Measurements from ENCODE around the gene RFPL3.
"Not testable (repeated sequence)": the region's sequence is repeated elsewhere in the genome, so short reads cannot be mapped to it uniquely, and the experiment has no call there.

RFPL3 gene

DNA sequence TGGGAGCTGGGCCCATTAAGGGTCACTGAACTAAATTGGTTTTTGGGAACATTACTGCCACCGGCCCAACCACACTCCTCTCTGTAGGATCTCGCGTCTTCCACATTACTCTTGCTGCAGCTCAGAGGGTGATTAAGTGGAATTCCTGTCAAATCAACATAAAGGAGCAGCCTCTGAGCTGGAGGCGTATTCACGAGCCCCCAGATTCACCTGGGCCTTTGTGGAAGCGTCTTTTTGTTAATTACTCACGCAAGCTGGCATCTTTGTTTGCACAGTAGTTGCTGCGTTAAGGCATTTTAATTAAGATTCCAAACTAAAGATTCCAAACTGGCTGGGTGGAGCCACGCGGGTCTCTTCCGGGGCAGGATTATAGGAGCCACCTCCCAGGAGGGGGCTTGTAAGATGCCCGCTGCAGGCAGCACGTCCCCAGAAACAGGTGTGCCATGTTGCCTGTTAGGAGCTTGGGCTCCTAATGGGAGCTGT is 21.5 kb upstream of the RFPL3 start:
- no peak for DNase-seq
- CTCF ChIA-PET: no interaction called here
- H3K4me3 Mint-ChIP-seq: no peak overlapping the region
- H3K27me3 Mint-ChIP-seq: peaks cover 48% of the 10 kb centered on the region
- H3K36me3 Mint-ChIP-seq: no peaks in the 10 kb centered on the region
- H3K4me1 Mint-ChIP-seq: no peaks in the 10 kb centered on the region
- H3K27ac Mint-ChIP-seq: no peak overlapping the region
- no peaks in the 10 kb centered on the region for H3K9me3 Mint-ChIP-seq

DNA sequence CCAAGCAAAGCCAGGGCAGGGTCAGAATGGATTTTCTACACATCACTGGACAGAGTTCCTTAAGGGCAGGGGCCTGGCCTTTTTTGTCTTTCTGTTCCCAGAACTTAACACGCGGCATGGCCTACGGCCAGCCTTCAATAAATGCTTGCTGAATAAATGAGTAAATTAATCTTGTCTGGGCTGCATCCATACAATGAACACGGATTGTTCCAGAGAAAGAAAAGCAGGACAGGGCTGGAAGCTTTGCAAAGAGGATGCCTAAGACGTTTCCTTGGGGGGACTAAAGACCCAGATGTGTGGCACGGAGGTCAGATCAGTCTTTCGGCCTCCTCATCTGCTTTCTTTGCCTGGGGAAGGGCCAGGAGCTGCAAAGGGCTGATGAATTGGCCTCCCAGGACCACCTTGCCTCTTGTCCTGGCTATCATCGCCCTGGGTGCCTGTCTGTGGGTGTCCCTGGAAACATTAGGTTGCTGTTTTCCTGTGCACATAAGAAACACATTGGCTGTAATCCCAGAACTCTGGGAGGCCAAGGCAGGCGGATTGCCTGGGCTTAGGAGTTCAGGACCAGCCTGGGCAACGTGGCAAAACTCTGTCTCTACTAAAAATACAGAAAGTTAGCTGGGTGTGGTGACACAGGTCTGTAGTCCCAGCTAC is 20.8 kb upstream of the RFPL3 start:
- Mint-ChIP-seq H3K27ac (no peak overlapping the region), H3K27me3 (peaks cover 53% of the 10 kb centered on the region), H3K9me3 (no peaks in the 10 kb centered on the region), H3K4me1 (no peaks in the 10 kb centered on the region), H3K36me3 (no peaks in the 10 kb centered on the region), H3K4me3 (no peak overlapping the region)
- no peak for DNase-seq
- CTCF ChIA-PET: no interaction called here

DNA sequence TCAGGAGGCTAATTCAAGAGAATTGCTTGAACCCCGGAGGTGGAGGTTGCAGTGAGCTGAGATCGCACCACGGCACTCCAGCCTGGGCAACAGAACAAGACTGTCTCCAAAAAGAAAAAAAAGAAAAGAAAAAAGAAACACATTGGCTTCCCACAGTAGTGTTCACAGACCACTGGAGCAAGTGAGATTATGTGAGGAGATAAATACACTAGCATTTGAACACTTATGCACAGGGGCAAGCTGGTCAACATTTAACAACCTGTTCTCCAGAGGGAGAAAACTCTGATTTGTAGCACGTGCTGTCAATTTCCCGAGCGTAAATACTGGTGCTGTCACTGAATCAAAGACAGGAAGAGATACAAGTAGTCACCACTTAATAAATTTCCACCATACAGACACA is 20.2 kb upstream of the RFPL3 start:
- H3K4me3 Mint-ChIP-seq, H3K9me3 Mint-ChIP-seq, DNase-seq, H3K27ac Mint-ChIP-seq, H3K4me1 Mint-ChIP-seq, H3K36me3 Mint-ChIP-seq, CTCF ChIA-PET: not testable (repeated sequence)
- H3K27me3 Mint-ChIP-seq: peaks cover 48% of the 10 kb centered on the region

DNA sequence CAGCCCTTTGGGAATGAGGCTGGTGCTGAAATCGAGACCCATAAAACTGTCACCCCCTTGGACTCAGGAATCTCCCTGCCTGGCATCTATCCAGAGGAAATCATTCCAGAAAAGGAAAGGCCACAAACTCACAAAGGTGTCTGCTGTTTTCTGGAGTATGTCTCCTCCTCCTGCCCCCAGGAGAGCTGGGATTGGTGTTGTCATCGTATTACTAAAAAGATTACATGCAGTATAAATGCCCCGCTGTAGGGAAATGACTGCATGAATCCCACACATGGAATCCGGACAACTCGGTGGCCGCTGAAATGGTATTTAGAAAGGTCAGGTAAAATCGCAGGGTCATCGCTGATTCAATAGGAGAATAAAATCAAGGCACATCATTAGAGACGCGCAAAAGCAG is 18.9 kb upstream of the RFPL3 start:
- DNase-seq: no peak
- Mint-ChIP-seq H3K9me3 (no peaks in the 10 kb centered on the region), H3K27me3 (peaks cover 55% of the 10 kb centered on the region), H3K4me3 (no peak overlapping the region), H3K4me1 (no peaks in the 10 kb centered on the region), H3K27ac (no peak overlapping the region), H3K36me3 (no peaks in the 10 kb centered on the region)
- CTCF ChIA-PET: no interaction called here

DNA sequence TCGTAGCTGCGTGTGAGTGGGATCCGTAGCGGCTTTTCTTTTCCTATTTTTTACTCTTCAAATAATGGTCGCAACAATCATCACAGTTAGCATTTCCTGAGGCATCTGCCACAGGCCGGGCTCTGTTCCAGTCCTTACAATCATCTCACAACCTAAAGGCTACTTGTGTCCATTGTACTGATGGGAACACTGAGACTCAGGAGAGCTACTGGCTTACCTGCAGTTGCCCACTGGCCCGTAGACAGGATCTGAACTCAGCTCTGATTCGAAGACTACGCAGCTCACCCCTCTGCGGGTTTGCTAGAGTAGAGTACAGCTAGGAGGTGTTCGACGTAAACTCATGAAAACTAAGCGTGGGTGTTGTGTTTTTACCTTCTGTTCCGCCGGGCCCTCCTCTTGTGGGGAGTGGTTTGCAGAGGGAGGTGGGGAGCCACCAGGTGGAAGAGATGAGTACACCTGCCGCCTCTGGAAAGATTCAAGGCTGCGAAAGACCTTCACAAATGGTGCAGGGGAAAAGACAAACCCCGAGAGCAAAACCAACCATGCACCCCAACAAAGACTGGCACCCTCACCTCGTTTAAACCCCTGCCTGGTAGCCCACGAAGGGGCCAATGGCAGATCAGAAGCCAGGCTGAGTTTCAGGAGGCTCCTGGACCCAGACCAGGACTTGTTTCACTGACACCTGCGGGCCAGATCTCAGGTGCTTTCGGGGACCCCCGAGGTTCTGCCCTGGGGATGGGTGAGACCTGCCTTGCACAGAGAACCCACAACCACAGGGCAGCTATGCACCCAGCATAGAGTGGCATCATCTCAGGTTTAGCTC is 18.3 kb upstream of the RFPL3 start:
- no peaks in the 10 kb centered on the region for H3K36me3 Mint-ChIP-seq
- no peaks in the 10 kb centered on the region for H3K4me1 Mint-ChIP-seq
- H3K4me3 Mint-ChIP-seq: no peak overlapping the region
- no peak for DNase-seq
- peaks cover 54% of the 10 kb centered on the region for H3K27me3 Mint-ChIP-seq
- no peak overlapping the region for H3K27ac Mint-ChIP-seq
- CTCF ChIA-PET: interaction anchor here (0.5 kb wide), 1 partner anchor 700 kb away, joined by 3 read pairs; no protein-coding TSS in a partner anchor
- H3K9me3 Mint-ChIP-seq: no peaks in the 10 kb centered on the region

DNA sequence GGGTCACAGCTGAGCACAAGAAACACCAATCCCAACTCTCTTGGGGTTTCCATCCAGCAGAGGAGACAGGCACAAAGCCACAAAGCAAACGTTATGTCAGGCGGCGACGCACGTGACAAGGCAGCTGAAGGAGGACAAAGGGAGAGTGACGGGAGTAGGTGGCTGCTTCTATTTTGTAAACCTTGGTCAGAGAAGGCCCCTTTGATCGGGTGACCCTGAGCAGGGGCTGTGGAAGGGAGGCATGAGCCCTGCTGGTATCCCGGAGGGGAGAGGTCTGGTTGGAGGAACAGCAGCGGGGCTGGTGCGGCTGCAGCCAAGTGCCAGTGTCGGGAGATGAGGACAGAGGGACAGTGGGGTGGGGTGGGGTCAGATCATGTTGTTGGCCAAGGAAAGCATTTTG is 17.3 kb upstream of the RFPL3 start:
- no peak overlapping the region for H3K27ac Mint-ChIP-seq
- CTCF ChIA-PET: no interaction called here
- H3K4me1 Mint-ChIP-seq: no peaks in the 10 kb centered on the region
- no peak overlapping the region for H3K4me3 Mint-ChIP-seq
- no peaks in the 10 kb centered on the region for H3K36me3 Mint-ChIP-seq
- H3K9me3 Mint-ChIP-seq: no peaks in the 10 kb centered on the region
- peaks cover 44% of the 10 kb centered on the region for H3K27me3 Mint-ChIP-seq
- no peak for DNase-seq

DNA sequence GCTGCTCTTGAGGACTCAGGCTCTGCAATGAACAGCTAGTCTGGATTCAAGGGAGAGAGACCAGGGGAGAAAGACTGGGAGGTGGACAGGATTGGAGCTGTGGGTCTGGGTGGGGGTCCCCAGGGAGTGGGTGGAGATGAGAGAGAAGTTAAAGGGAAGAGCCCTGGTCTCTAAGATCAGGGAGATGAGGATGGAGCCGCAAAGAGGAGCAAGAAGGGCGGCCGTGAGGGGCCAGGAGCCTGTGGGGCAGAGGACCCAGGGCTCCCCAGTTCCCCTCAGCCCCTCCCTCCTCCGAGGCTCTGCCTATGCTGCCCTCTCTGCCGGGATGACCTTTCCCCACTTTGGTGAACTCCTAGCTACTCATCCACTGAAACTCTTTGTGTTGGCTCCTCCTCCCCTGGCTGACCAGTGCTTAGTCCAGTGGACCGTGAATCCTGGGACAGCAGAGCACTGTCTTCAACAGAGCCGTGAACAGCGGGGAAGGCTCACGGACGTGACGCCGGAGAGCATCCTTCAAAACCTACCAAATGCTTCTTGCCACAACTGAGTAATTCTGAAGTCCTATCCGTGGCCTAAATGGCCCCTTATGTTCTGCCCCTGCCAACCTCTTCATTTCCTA is 16.4 kb upstream of the RFPL3 start:
- CTCF ChIA-PET: no interaction called here
- Mint-ChIP-seq H3K27ac (no peak overlapping the region), H3K9me3 (no peaks in the 10 kb centered on the region), H3K36me3 (no peaks in the 10 kb centered on the region), H3K4me3 (no peak overlapping the region), H3K4me1 (no peaks in the 10 kb centered on the region), H3K27me3 (peaks cover 39% of the 10 kb centered on the region)
- DNase-seq: no peak

DNA sequence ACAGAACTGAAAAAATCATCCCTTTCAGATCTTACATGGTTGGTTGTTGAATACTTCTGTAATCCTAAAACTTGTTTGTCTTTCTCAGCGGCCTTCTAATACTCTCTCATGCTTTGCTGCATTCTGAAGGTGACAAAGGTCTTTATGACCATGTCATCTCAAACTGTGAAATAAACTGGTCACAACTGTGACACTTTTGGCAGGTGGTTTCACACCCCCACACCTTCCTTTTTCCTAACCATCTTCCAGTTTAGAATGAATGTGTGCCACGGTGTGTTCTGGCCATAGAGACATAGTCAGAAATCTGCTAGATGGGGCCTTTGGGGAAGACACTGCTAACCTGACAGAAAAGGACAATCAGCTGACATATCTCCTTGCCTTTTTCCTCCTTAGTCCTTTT is 14.7 kb upstream of the RFPL3 start:
- CTCF ChIA-PET: no interaction called here
- Mint-ChIP-seq H3K9me3 (no peaks in the 10 kb centered on the region), H3K4me1 (no peaks in the 10 kb centered on the region), H3K27ac (no peak overlapping the region), H3K4me3 (no peak overlapping the region), H3K36me3 (no peaks in the 10 kb centered on the region), H3K27me3 (peaks cover 27% of the 10 kb centered on the region)
- no peak for DNase-seq

DNA sequence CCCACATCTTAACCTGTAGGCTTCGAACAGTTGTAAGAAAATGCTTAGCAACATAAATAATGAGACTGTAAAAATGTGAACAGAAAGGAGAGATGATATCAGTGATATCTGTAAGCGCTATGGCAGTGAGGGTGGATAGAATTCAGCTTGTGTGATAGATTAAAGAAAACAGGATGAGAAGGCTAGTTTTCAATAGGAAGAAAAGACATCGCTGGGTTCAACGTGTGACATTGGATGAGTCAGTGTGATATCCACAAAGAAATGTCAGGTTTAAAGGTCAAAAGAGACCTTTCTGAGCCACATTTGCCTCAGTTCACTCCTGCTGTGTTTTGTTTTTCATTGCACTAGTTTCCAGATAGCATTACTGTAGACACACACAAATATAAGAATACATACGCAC is 13.7 kb upstream of the RFPL3 start:
- CTCF ChIA-PET: no interaction called here
- Mint-ChIP-seq H3K4me1 (no peaks in the 10 kb centered on the region), H3K9me3 (no peaks in the 10 kb centered on the region), H3K27ac (no peak overlapping the region), H3K36me3 (no peaks in the 10 kb centered on the region), H3K27me3 (peaks cover 27% of the 10 kb centered on the region), H3K4me3 (no peak overlapping the region)
- DNase-seq: no peak

DNA sequence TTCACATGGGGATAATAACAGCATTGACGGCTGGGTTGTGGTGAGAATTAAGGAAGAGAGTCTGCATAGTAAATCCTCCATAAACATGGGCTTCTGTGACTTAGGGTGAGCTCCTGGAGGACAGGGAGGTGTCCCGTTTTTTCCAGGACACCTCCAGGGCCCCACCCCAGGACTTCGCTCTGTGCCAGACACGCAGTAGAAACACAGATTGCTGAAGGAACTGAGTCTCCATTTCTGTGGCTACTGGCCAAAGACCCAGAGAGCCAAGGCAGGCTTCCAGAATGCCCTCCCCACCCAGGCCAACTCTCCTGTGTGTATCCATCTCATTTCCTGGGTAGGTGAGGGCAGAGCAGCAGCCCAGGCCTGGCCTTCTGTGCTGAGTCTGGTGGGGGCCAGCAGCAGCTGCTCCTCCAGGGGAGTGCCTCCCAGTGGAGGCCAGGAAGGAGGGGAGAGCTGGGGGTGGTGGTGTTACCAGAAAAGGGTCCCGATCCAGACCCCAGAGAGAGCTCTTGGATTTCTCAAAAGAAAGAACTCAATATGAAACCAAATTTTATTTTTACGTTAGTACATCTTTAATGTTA is 9.5 kb upstream of the RFPL3 start:
- H3K4me1 Mint-ChIP-seq: no peaks in the 10 kb centered on the region
- H3K4me3 Mint-ChIP-seq: no peak overlapping the region
- peaks cover 2% of the 10 kb centered on the region for H3K27me3 Mint-ChIP-seq
- no peaks in the 10 kb centered on the region for H3K36me3 Mint-ChIP-seq
- no peak overlapping the region for H3K27ac Mint-ChIP-seq
- H3K9me3 Mint-ChIP-seq: no peaks in the 10 kb centered on the region
- no peak for DNase-seq
- CTCF ChIA-PET: no interaction called here

DNA sequence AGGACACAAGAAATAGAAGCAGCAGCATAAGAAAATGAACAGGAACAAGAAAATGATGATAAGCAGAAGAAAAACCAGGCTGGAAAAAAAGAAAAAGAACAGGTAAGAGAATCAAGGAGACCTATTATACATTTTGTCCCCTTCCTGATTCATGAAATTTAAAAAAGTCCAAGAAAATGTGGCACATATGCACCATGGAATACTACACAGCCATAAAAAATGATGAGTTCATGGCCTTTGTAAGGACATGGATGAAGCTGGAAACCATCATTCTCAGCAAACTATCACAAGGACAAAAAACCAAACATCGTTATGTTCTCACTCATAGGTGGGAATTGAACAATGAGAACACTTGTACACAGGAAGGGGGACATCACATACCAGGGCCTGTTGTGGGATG is 5.8 kb upstream of the RFPL3 start:
- H3K9me3 Mint-ChIP-seq, H3K27ac Mint-ChIP-seq, DNase-seq, CTCF ChIA-PET, H3K27me3 Mint-ChIP-seq, H3K4me3 Mint-ChIP-seq, H3K4me1 Mint-ChIP-seq, H3K36me3 Mint-ChIP-seq: not testable (repeated sequence)

DNA sequence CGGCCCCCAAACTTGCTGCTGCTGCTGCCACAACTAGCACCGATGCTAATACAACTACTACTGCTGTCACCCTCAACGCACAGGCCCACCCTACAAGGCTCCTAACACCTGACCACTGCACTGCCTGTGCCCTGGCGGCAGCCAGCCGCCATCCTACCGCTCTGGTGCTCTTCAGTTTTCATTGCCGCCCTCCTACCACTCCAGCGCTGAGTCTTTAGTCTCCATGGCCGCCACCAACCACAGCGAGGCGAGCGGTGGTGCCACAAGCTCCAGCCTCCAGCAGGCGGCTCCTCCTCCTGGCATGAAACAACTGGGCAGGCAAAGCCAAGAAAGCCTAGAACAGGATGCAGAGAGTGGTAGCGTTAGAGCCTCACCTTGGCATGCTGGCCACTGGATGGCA is 5.0 kb upstream of the RFPL3 start:
- Mint-ChIP-seq H3K4me3 (no peak overlapping the region), H3K9me3 (no peaks in the 10 kb centered on the region), H3K27ac (no peak overlapping the region), H3K4me1 (no peaks in the 10 kb centered on the region), H3K36me3 (no peaks in the 10 kb centered on the region), H3K27me3 (no peaks in the 10 kb centered on the region)
- DNase-seq: no peak
- CTCF ChIA-PET: no interaction called here

DNA sequence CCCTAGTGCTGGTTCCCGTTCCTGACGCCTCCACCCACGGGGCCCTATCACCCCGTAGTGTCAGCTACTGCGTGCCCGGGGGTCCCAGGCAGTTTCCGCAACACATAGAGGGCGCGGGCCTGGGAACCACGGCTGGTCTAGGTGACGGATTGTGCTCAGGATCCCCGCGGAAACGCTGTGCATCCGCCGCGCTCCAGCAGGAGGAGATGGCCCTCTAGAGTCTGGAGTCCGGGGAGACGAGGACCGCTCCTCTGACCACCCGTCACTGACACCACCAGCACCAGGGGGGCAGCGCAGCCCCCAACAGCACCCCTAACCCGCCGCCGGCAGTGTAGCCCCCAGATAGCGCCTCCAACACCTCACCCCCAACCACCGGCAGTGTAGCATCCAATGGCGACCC is 4.4 kb upstream of the RFPL3 start:
- DNase-seq: no peak
- CTCF ChIA-PET: no interaction called here
- peaks cover 3% of the 10 kb centered on the region for H3K27me3 Mint-ChIP-seq
- no peak overlapping the region for H3K27ac Mint-ChIP-seq
- H3K9me3 Mint-ChIP-seq: no peaks in the 10 kb centered on the region
- no peak overlapping the region for H3K4me3 Mint-ChIP-seq
- no peaks in the 10 kb centered on the region for H3K4me1 Mint-ChIP-seq
- H3K36me3 Mint-ChIP-seq: no peaks in the 10 kb centered on the region

DNA sequence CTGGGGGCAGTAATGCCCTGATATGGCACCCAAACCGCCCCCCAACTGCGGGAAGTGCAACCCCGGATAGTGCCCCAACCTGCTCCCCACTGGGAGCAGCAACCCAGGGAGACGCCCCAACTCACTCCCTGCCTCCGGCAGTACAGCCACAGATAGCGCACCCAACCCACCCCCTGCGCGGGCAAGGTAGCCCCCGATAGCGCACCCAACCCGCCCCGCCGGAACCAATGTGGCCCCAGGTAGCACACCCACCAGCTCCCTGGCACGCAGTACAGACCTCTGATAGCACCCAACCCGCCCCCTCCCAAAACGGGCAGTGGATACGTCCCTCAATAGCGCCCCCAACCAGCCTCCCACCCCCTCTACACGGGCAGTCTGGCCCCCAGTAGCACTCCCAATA is 3.8 kb upstream of the RFPL3 start:
- CTCF ChIA-PET: no interaction called here
- Mint-ChIP-seq H3K9me3 (no peaks in the 10 kb centered on the region), H3K4me1 (no peaks in the 10 kb centered on the region), H3K27me3 (peaks cover 3% of the 10 kb centered on the region), H3K36me3 (no peaks in the 10 kb centered on the region), H3K4me3 (no peak overlapping the region), H3K27ac (no peak overlapping the region)
- DNase-seq: no peak

All from activated naive CD4-positive, alpha-beta T cell treated with anti-CD3 and anti-CD28 coated beads, Interleukin-2, amount 10 ng/mL, durations not matched to agents 7 days and 5 days (primary cell).